OCI-LY7 (cell line): ENCODE results near the gene PRDM1. TPM values are rescaled to one million over a fixed set of nuclear protein-coding genes. Genes with fewer than 3 reads are reported as not detected.

ENCODE experiments used
- total RNA-seq, 2 experiments: library from RNA; depleted of rRNA in 1 of 2; stranded (reverse); fragments of >200 nt in 1 of 2; shearing (Covaris generic) in 1 of 2; gene quantifications; 2 replicates each; pipeline ENCODE4 v1.2.3, GENCODE V29; 2014 to 2022

The PRDM1 gene
- total RNA-seq, 2 experiments from 2014 or later = 1.5 to 3.3 TPM

Other genes with a start within 250 kb of the PRDM1 start
- 18.8 and 20.6 TPM in 2 replicates for gene ATG5, start 239.4 kb downstream of the PRDM1 start, total RNA-seq (2014; rRNA removed; shearing (Covaris generic))
- 30.0 and 31.1 TPM in 2 replicates for gene ATG5, start 239.4 kb downstream of the PRDM1 start, total RNA-seq (2022)